Measurements from ENCODE around the gene FBXW11.

The FBXW11 gene

DNA sequence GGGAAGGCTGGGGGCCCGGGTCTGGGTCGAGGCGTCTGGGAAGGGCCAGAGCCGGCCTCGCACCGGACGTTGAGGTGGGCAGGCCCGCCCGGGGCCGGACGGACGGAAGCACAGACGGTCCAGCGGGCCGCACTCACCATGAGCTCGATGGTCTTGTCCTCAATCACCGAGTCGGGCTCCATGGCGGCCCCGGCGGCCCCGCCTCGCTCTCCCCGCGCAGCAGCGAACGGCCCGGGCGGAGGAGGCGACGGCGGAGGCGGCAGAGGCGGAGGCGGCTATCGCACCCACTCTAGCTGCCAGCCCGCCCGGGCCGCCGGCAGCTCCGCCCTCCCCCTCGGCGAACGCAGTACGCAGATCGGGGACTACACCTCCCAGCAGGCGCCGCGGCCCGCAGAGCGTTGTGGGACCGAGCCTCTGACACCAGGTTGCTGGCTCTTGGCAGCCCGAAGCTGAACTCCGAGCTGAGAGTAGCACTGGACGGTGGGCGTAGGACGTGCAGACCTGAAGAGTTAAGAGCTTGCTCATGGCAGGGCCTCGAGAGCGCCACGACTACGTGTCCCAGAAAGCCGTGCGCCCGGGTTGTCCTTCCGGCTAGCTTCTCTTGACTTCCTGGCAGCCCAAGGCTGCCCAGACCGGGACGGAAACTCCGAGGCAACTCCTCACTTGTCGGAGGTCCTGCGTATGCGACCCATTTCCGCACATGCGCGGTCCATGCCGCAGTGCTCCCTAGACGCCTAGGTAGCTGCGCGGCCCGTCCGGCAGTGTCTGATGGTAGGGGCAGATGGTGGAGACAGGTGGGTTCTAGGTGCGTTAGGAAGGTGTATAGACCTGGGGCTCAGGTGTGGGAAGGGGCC is at the start of gene FBXW11:
FBXW11 (minus strand) TSS at position 318 of the 854 bp plus-strand sequence; CDS start at position 182, 136 bp downstream.
- peak within 1 kb of the TSS; percentile 90 for H3K4me3 ChIP-seq (ENCODE audit: low read length)

DNA sequence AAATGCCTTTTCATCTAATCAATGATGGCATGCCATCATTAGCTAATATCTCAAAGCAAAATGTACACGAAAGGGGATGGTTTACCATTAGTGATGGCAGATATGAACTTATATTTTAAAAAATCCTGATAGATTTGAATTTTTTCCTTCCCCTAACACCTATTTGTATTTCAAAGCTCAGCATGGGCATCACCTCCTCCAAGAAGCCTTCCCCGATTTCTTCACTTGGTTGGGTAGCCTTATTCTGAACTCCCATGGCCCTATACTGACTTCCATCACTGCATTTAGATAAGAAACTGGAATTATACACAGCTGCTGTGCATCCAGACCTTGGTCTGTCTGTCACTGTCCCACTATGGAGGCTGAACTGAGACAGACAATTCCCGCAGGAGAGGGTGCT is 49.6 kb upstream of the FBXW11 start:
- no peak for TF ChIP-seq ZNF274 (IDR thresholded peaks at IDR 0.05; ENCODE audit: low read depth, low read length)
- no peak overlapping the region for H3K4me3 ChIP-seq (ENCODE audit: low read length)

More for the DNA sequence above, at the start of gene FBXW11:
- TF ChIP-seq ZNF274 (IDR thresholded peaks at IDR 0.05; ENCODE audit: low read depth, low read length), result no peak

DNA sequence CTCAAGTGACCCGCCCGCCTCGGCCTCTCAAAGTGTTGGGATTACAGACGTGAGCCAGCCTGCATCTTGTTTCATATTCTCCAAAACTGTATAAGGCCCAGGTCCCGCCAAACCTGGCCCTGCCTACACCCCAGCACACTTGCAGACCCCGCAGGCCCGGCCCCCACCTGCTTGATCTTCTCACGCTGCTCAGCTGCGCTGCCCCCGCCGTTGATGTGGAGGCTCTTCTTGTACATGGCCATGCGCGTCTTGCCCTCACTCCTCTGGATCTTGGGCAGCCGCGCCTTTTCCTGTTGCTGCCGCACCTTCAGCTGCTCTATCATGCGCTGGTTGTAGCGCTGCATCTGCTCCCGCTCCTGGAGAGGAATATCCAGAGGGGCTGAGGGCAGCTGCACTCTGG is 49.0 kb upstream of the FBXW11 start:
- TF ChIP-seq ZNF274 (IDR thresholded peaks at IDR 0.05; ENCODE audit: low read depth, low read length), result no peak

DNA sequence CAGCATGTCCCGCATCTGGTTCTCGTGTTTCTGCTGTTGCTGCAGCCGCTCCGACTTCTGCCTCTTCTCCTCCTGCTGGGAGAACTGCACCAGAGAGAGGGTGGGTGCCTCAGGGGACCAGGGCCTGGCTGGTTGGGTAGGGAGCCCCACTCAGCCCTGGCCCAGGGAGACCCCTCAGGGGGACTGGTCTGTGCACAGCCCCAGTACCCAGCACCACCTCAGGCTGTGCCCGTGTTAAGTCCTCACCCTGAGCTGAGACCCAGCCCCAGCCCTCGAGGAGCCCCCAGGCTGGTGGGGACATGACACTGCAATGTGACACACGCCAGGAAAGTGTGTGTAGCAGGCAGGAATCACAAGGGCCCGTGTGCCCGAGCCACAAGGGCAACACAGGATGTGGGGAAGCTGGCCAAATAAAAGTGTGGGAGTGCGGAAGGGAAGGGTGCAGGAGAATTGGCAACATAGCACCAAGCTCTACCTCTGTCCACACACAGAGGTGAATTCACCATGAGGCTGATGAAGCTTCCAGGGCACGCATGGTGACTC is 48.2 kb upstream of the FBXW11 start:
- TF ChIP-seq ZNF274 (IDR thresholded peaks at IDR 0.05; ENCODE audit: low read depth, low read length), result no peak

More for the DNA sequence above, 49.0 kb upstream of the FBXW11 start:
- H3K4me3 ChIP-seq (ENCODE audit: low read length), result no peak overlapping the region

DNA sequence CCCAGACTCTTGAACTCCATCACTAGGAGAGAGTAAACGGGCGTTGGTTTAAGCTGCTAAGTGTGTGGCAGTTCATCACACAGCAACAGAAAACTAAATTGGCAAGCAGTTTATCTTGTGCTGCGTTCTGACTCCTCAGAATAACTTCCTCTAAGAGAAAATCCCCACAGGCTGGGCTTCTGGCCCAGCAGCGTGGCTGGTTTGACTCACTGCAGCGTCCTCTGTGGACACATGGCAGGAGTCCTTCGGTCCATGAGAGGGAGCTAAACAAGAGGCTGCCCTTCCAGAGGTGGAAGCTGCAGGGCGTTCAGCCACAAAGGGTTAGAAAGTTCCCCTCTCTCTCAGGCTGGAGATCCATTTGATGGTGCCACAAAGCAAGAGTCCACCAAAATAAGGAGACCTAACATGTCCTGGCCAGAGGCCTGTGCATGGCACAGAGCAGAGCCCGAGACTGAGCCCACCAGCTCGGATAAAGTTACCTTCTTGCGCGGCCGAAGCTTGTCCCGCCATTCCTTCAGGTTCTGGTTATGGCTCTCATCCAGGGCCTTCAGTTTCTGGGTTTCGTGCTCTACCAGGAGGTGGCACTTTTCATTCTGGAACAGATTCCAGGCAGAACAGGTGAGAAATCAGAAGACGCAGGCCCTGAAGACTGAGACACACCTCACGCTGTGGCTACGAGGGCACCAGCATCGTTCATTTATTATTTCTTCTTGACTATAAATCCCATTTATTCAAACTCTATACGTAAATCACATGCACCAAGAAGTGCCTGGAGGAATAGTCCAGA is 46.2 kb upstream of the FBXW11 start:
- no peak overlapping the region for H3K4me3 ChIP-seq (ENCODE audit: low read length)
- TF ChIP-seq ZNF274 (IDR thresholded peaks at IDR 0.05; ENCODE audit: low read depth, low read length), result no peak

More for the DNA sequence above, 48.2 kb upstream of the FBXW11 start:
- H3K4me3 ChIP-seq (ENCODE audit: low read length), result no peak overlapping the region

DNA sequence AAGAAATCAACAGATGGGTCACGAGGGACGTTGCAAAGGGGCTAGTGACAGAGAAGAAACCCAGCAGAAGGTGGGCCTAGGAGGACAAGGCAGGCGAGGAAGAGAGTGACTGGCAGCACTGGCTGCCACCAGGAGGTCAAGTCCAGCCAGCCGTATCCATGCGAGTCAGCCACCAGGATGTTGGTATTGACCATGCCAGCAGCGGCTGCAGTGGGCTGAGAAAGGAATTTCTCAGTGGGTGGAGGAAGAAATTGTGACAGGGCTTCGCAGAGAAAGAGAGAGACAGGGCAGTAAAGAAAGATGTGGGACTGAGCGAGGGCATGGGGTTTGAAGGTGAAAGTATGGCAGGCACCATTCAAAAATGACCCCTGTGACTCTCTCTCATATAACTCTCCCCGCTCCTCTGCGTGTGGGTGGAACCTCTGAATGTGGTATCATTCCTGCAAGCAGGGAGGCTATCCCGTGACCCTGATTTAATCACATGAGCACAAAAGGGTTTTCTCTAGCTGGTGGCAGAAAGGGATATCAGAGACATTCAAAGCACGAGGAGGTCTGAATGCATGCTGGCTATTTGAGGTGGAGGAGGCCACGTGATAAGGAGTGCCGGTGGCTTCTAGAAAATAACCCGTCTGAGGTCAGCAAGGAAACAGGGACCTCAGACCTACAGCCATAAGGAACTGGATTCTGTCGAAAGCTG is 45.4 kb upstream of the FBXW11 start:
- no peak overlapping the region for H3K4me3 ChIP-seq (ENCODE audit: low read length)
- TF ChIP-seq ZNF274 (IDR thresholded peaks at IDR 0.05; ENCODE audit: low read depth, low read length), result no peak

DNA sequence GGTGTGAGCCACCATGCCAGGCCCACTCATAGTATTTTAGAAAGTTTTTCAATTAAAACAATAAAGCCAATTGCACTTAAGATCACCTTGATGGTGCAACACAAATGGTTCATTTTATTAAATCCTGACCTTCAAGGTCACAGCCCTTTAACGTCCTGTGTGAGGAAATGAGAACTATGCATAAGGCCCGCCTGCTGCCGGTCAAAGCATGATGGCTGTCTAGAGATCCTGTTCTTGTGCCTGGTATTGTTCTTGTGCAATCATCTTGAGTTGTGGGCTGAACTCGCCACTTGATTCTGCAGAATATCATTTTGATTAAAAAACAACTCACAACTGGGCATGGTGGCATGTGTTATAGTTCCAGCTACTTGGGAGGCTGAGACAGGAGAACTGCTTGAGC is 43.6 kb upstream of the FBXW11 start:
- no peak overlapping the region for H3K4me3 ChIP-seq (ENCODE audit: low read length)
- no peak for TF ChIP-seq ZNF274 (IDR thresholded peaks at IDR 0.05; ENCODE audit: low read depth, low read length)

DNA sequence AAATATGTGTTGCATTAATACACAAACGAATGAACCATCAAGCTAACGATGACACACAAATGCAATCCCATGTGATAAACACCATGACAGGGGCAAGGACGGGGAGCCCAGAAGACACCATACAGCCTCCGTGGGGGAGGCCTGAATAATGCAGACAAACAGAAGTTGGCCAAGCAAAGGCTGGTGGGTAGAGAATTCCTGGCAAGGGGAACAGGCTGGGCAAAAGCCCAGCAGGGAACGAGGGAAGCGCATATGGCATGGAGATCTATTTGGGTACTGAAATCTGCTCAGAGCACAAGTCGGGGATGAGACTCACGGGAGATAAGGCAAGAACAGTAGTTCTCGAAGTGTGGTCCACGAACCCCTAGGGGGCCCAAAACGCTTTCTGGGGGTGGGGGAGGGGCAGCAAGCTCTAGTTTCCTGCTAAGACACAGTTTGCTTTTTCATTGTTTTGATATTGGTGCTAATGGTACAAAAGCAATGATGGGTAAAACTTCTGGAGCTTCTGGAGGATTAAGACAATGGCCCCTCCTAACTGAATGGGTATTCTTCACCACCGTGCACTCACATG is 42.9 kb upstream of the FBXW11 start:
- TF ChIP-seq ZNF274 (IDR thresholded peaks at IDR 0.05; ENCODE audit: low read depth, low read length), result no peak
- H3K4me3 ChIP-seq (ENCODE audit: low read length), result no peak overlapping the region

DNA sequence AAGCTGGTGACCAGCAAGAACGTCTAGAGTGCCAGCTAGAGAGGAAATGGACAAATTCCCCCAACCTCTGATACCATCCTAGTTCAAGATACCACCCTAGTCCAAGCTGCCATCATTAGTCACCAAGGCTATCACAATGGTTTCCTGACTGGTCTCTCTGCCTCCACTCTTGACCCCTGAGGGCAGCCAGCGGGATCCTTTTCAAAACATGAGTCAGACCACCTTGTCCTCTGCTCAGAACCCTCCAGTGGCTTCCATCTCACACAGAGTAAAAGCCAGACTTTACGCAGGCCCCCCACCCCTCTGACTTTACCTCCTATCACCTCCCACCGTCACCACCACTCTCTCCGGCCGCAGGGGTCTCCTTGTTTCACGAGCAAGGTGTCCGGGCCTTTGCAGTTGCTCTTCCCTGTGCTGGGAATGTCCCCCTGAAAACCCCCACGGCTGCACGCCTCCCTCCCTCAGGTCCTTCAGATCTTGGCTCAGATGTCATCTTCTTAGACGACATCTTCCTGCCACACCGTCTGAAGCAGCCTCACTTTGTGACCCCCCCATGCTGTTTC is 42.2 kb upstream of the FBXW11 start:
- TF ChIP-seq ZNF274 (IDR thresholded peaks at IDR 0.05; ENCODE audit: low read depth, low read length), result no peak
- H3K4me3 ChIP-seq (ENCODE audit: low read length), result no peak overlapping the region

DNA sequence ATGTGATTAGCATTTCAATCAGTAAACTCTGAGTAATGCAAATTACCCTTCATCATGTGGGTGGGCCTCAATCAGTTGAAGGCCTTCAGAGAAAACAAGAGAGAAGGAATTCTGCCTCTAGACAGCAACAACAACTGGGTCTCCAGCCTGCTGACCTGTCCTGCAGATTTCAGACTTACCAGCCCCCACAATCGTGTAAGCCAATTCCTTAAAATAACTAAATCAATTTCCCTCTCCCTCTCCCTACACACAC is 41.7 kb upstream of the FBXW11 start:
- no peak for TF ChIP-seq ZNF274 (IDR thresholded peaks at IDR 0.05; ENCODE audit: low read depth, low read length)
- H3K4me3 ChIP-seq (ENCODE audit: low read length), result no peak overlapping the region

DNA sequence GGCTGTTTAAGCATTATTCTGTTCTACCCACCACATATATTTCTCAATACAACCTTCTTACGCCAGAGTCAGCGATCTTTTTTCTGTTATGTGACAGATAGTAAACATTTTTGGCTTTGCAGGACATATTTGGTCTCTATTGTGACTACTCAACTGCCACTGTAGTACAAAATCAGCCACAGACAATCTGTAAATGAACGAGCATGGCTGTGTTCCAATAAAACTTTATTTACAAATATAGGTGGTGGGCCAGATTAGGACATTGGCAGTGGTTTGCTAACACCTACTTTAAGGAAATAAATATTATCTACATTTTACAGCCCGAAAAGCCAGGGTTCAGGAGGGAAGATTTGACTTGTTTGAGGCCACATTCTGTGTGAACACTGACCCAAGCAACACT is 40.2 kb upstream of the FBXW11 start:
- no peak for TF ChIP-seq ZNF274 (IDR thresholded peaks at IDR 0.05; ENCODE audit: low read depth, low read length)
- H3K4me3 ChIP-seq (ENCODE audit: low read length), result no peak overlapping the region

DNA sequence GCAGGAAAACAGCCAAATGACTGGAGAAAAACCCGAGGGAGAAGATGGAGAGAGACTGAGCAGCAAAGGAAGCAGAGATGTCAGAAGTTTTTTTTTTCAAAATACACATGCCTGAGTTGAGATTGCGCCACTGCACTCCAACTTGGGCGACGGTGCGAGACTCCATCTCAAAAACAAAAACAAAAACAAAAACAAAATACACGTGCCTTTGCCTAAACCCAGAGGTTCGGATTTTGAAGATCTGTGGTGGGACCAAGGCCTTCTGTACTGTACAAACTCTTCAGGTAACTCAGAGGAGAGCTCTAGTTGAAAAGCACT is 38.8 kb upstream of the FBXW11 start:
- no peak for TF ChIP-seq ZNF274 (IDR thresholded peaks at IDR 0.05; ENCODE audit: low read depth, low read length)
- no peak overlapping the region for H3K4me3 ChIP-seq (ENCODE audit: low read length)

DNA sequence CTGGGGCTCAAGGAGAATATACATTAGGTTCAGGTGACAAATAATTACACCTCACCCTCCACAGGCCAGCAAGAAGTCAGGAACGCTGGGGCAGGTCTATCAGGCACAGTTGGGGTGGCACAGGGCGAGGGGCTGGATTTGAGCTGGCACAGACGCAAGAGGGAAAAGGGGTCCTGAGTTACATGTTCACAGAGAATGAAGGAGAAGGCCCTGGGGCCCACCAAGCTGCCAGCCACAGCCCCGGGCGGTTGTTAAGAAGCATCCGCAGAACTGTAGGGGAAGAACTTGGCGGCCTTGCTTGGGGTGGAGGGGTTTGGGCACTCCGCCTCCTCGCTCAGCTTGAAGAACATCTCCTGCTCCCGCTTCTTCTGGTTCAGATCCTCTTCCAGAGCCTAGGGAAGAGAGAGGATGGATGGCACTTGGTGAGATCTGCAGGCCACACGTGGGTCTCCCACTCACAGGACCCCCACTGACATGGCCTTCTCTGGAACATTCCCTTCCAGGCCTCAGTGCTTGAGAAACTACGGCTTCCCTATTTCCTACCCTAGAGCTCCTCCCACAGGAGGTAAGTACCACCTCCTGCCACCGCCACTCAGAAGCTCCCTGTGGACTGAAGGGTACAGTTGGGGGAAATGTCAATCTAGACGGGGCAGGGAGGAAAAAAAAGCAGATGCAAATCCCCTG is 38.3 kb upstream of the FBXW11 start:
- H3K4me3 ChIP-seq (ENCODE audit: low read length), result no peak overlapping the region
- TF ChIP-seq ZNF274 (IDR thresholded peaks at IDR 0.05; ENCODE audit: low read depth, low read length), result no peak

All from GM08714 (cell line).